DMS53 treated with DMSO at 0.1 percent for 48 hours (cell line): ENCODE measurements around the gene ELF5.
A peak's percentile ranks its signal among the peaks of the same experiment; 100 is the strongest.

ENCODE experiments used
- DNase-seq: peaks from one replicate; lab custom pipeline; 2025; ENCODE audit not compliant: unreplicated experiment; lab: John Stamatoyannopoulos, UW

The ELF5 gene

GRCh38 chr11:34493926-34494595 is 19.5 kb downstream of the ELF5 start:
- no peak for DNase-seq

GRCh38 chr11:34493468-34493867 is 20.1 kb downstream of the ELF5 start:
- DNase-seq = no peak

GRCh38 chr11:34492806-34493414 is 20.7 kb downstream of the ELF5 start:
- DNase-seq = peak; percentile 30

- no peak for DNase-seq
These were observed 23.3 kb downstream of the ELF5 start for GRCh38 chr11:34490304-34490703.

- no peak for DNase-seq
These were observed 24.6 kb downstream of the ELF5 start for GRCh38 chr11:34488855-34489557.

- DNase-seq = no peak
These were observed 26.2 kb downstream of the ELF5 start for GRCh38 chr11:34487430-34487829.

GRCh38 chr11:34483106-34483874 is 30.3 kb downstream of the ELF5 start:
- no peak for DNase-seq

GRCh38 chr11:34481307-34481706 is 32.3 kb downstream of the ELF5 start:
- no peak for DNase-seq

GRCh38 chr11:34480314-34480713 is 33.3 kb downstream of the ELF5 start:
- no peak for DNase-seq

GRCh38 chr11:34478845-34479663 is 34.5 kb downstream of the ELF5 start:
- DNase-seq = no peak

GRCh38 chr11:34476849-34477248 is 36.7 kb downstream of the ELF5 start:
- DNase-seq = no peak

GRCh38 chr11:34475656-34476055 is 37.9 kb downstream of the ELF5 start:
- DNase-seq = no peak

GRCh38 chr11:34473603-34474169 is 39.9 kb downstream of the ELF5 start:
- DNase-seq = no peak

- no peak for DNase-seq
These were observed 45.3 kb downstream of the ELF5 start for GRCh38 chr11:34468209-34468841.

GRCh38 chr11:34466802-34467488 is 46.6 kb downstream of the ELF5 start:
- DNase-seq = no peak

- DNase-seq = no peak
These were observed 49.0 kb downstream of the ELF5 start for GRCh38 chr11:34464591-34465051.

- no peak for DNase-seq
These were observed 52.4 kb downstream of the ELF5 start for GRCh38 chr11:34461215-34461614.

GRCh38 chr11:34460278-34460677 is 53.3 kb downstream of the ELF5 start:
- DNase-seq = no peak

GRCh38 chr11:34459507-34460162 is 54.0 kb downstream of the ELF5 start:
- DNase-seq = no peak
